ENCODE data around the gene PUM2.

PUM2 gene

GRCh38 chr2:20220806-20221554 is 129.7 kb downstream of the PUM2 start:
- Histone ChIP-seq H3K9me3 (ENCODE audit: control insufficient read depth in 5 of 5, low read length in 5 of 5) (no peaks in the 10 kb centered on the region), H3K4me1 (ENCODE audit: control insufficient read depth in 5 of 5, insufficient read depth in 5 of 5, low read length in 5 of 5) (peaks cover 2 to 29% (median 24%) of the 10 kb centered on the region in 5 donors), H3K36me3 (ENCODE audit: control insufficient read depth in 5 of 5, insufficient read depth in 5 of 5, low read length in 5 of 5) (no peaks in the 10 kb centered on the region), H3K27me3 (ENCODE audit: control insufficient read depth in 5 of 5, insufficient read depth in 4 of 5, low read length in 5 of 5) (peaks cover 1 to 17% (median 10%) of the 10 kb centered on the region in 5 donors), H3K4me3 (ENCODE audit: low read depth in 1 of 5, low read length in 5 of 5) (no peak overlapping the region), H3K27ac (ENCODE audit: low read depth, low read length) (no peak overlapping the region), H3K9ac (ENCODE audit: low read length in 5 of 5) (no peak overlapping the region)

GRCh38 chr2:20219763-20220380 is 130.8 kb downstream of the PUM2 start:
- H3K4me1 ChIP-seq (ENCODE audit: control insufficient read depth in 5 of 5, insufficient read depth in 5 of 5, low read length in 5 of 5): peaks cover 2 to 19% (median 15%) of the 10 kb centered on the region in 5 donors
- no peaks in the 10 kb centered on the region for H3K9me3 ChIP-seq (ENCODE audit: control insufficient read depth in 5 of 5, low read length in 5 of 5)
- H3K27me3 ChIP-seq (ENCODE audit: control insufficient read depth in 5 of 5, insufficient read depth in 4 of 5, low read length in 5 of 5): peaks cover 0 to 11% (median 5%) of the 10 kb centered on the region in 5 donors
- H3K27ac ChIP-seq (ENCODE audit: low read depth, low read length): no peak overlapping the region
- no peak overlapping the region for H3K4me3 ChIP-seq (ENCODE audit: low read depth in 1 of 5, low read length in 5 of 5)
- no peak overlapping the region for H3K9ac ChIP-seq (ENCODE audit: low read length in 5 of 5)
- H3K36me3 ChIP-seq (ENCODE audit: control insufficient read depth in 5 of 5, insufficient read depth in 5 of 5, low read length in 5 of 5): no peaks in the 10 kb centered on the region

- Histone ChIP-seq H3K27ac (ENCODE audit: low read depth, low read length) (no peak overlapping the region), H3K4me1 (ENCODE audit: control insufficient read depth in 5 of 5, insufficient read depth in 5 of 5, low read length in 5 of 5) (peaks cover 2 to 8% (median 7%) of the 10 kb centered on the region in 5 donors), H3K36me3 (ENCODE audit: control insufficient read depth in 5 of 5, insufficient read depth in 5 of 5, low read length in 5 of 5) (no peaks in the 10 kb centered on the region), H3K27me3 (ENCODE audit: control insufficient read depth in 5 of 5, insufficient read depth in 4 of 5, low read length in 5 of 5) (peaks cover 0 to 8% (median 5%) of the 10 kb centered on the region in 5 donors), H3K4me3 (ENCODE audit: low read depth in 1 of 5, low read length in 5 of 5) (no peak overlapping the region), H3K9ac (ENCODE audit: low read length in 5 of 5) (no peak overlapping the region), H3K9me3 (ENCODE audit: control insufficient read depth in 5 of 5, low read length in 5 of 5) (no peaks in the 10 kb centered on the region)
Measured at GRCh38 chr2:20218331-20219320, 132.0 kb downstream of the PUM2 start.

GRCh38 chr2:20217041-20217970 is 133.3 kb downstream of the PUM2 start:
- Histone ChIP-seq H3K4me3 (ENCODE audit: low read depth in 1 of 5, low read length in 5 of 5) (no peak overlapping the region), H3K9me3 (ENCODE audit: control insufficient read depth in 5 of 5, low read length in 5 of 5) (no peaks in the 10 kb centered on the region), H3K36me3 (ENCODE audit: control insufficient read depth in 5 of 5, insufficient read depth in 5 of 5, low read length in 5 of 5) (no peaks in the 10 kb centered on the region), H3K27ac (ENCODE audit: low read depth, low read length) (no peak overlapping the region), H3K27me3 (ENCODE audit: control insufficient read depth in 5 of 5, insufficient read depth in 4 of 5, low read length in 5 of 5) (peaks cover 0 to 3% (median 0%) of the 10 kb centered on the region in 5 donors), H3K4me1 (ENCODE audit: control insufficient read depth in 5 of 5, insufficient read depth in 5 of 5, low read length in 5 of 5) (peaks cover 0 to 2% (median 0%) of the 10 kb centered on the region in 5 donors), H3K9ac (ENCODE audit: low read length in 5 of 5) (no peak overlapping the region)

- Histone ChIP-seq H3K27me3 (ENCODE audit: control insufficient read depth in 5 of 5, insufficient read depth in 4 of 5, low read length in 5 of 5) (peaks cover 0 to 8% (median 0%) of the 10 kb centered on the region in 5 donors), H3K9ac (ENCODE audit: low read length in 5 of 5) (no peak overlapping the region), H3K9me3 (ENCODE audit: control insufficient read depth in 5 of 5, low read length in 5 of 5) (no peaks in the 10 kb centered on the region), H3K4me3 (ENCODE audit: low read depth in 1 of 5, low read length in 5 of 5) (no peak overlapping the region), H3K36me3 (ENCODE audit: control insufficient read depth in 5 of 5, insufficient read depth in 5 of 5, low read length in 5 of 5) (no peaks in the 10 kb centered on the region), H3K27ac (ENCODE audit: low read depth, low read length) (no peak overlapping the region), H3K4me1 (ENCODE audit: control insufficient read depth in 5 of 5, insufficient read depth in 5 of 5, low read length in 5 of 5) (peaks cover 0 to 2% (median 0%) of the 10 kb centered on the region in 5 donors)
Measured at GRCh38 chr2:20216130-20217025, 134.3 kb downstream of the PUM2 start.

GRCh38 chr2:20215183-20216040 is 135.2 kb downstream of the PUM2 start:
- Histone ChIP-seq H3K4me1 (ENCODE audit: control insufficient read depth in 5 of 5, insufficient read depth in 5 of 5, low read length in 5 of 5) (peaks cover 0 to 2% (median 0%) of the 10 kb centered on the region in 5 donors), H3K4me3 (ENCODE audit: low read depth in 1 of 5, low read length in 5 of 5) (no peak overlapping the region), H3K9ac (ENCODE audit: low read length in 5 of 5) (no peak overlapping the region), H3K27me3 (ENCODE audit: control insufficient read depth in 5 of 5, insufficient read depth in 4 of 5, low read length in 5 of 5) (peaks cover 0 to 8% (median 0%) of the 10 kb centered on the region in 5 donors), H3K36me3 (ENCODE audit: control insufficient read depth in 5 of 5, insufficient read depth in 5 of 5, low read length in 5 of 5) (no peaks in the 10 kb centered on the region), H3K9me3 (ENCODE audit: control insufficient read depth in 5 of 5, low read length in 5 of 5) (no peaks in the 10 kb centered on the region), H3K27ac (ENCODE audit: low read depth, low read length) (no peak overlapping the region)

- Histone ChIP-seq H3K4me3 (ENCODE audit: low read depth in 1 of 5, low read length in 5 of 5) (no peak overlapping the region), H3K36me3 (ENCODE audit: control insufficient read depth in 5 of 5, insufficient read depth in 5 of 5, low read length in 5 of 5) (no peaks in the 10 kb centered on the region), H3K9ac (ENCODE audit: low read length in 5 of 5) (no peak overlapping the region), H3K27ac (ENCODE audit: low read depth, low read length) (no peak overlapping the region), H3K9me3 (ENCODE audit: control insufficient read depth in 5 of 5, low read length in 5 of 5) (no peaks in the 10 kb centered on the region), H3K4me1 (ENCODE audit: control insufficient read depth in 5 of 5, insufficient read depth in 5 of 5, low read length in 5 of 5) (peaks cover 0 to 2% (median 0%) of the 10 kb centered on the region in 5 donors), H3K27me3 (ENCODE audit: control insufficient read depth in 5 of 5, insufficient read depth in 4 of 5, low read length in 5 of 5) (peaks cover 0 to 8% (median 0%) of the 10 kb centered on the region in 5 donors)
Measured at GRCh38 chr2:20214566-20215182, 136.0 kb downstream of the PUM2 start.
